MG63 (cell line): ENCODE measurements around the gene PHF3. TPM values are rescaled to one million over a fixed set of nuclear protein-coding genes. Genes with fewer than 3 reads are reported as not detected.

ENCODE experiments used
- total RNA-seq: library from RNA; depleted of rRNA; stranded (reverse); fragments of >200 nt; shearing (Covaris generic); gene quantifications from 2 replicates; pipeline ENCODE4 v1.2.3, GENCODE V29; 2014; ENCODE audit warnings: low replicate concordance; rRNA removed

Gene PHF3
- total RNA-seq, 1 experiment from 2014 or later, result 10.0 TPM

Other genes with a start within 250 kb of the PHF3 start
- 4.9 and 8.8 TPM in 2 replicates for gene PTP4A1, start 63.3 kb upstream of the PHF3 start, total RNA-seq